Adrenal gland (tissue), 5 donors: ENCODE data around the gene FAM20C.

ENCODE experiments used
- CTCF ChIP-seq, 6 experiments: fragments of 450-650 bp in 4 of 6; fragments of 200-600 bp in 2 of 6; sonication (generic) in 1 of 6; IDR thresholded peaks; 1 replicate in 5 of 6; 2 replicates in 1 of 6; pipeline versions ENCODE4 v1.5.1 to v1.8.0; 2016 to 2021; ENCODE audit warnings: antibody characterized with exemption in 6 of 6, mild to moderate bottlenecking in 2 of 6, moderate library complexity in 1 of 6
- POLR2A ChIP-seq, 2 donors: fragments of 450-650 bp; IDR thresholded peaks; one replicate each; pipeline ENCODE4 v1.6.1; 2017; ENCODE audit warnings: antibody characterized with exemption in 2 of 2, mild to moderate bottlenecking in 2 of 2, moderate library complexity in 1 of 2
- donor health status: DM: no; HTN: no; CAD: no.

- TF ChIP-seq POLR2A (IDR thresholded peaks at IDR 0.05) = no peak
- no peak for TF ChIP-seq CTCF (IDR thresholded peaks at IDR 0.05)
Observed at GRCh38 chr7:214410-215212, 22.2 kb downstream of the FAM20C start.
